Mononuclear cell (primary cell): ENCODE data around the gene HSH2D. TPM values are rescaled to one million over a fixed set of nuclear protein-coding genes. Genes with fewer than 3 reads are reported as not detected.
"Not testable (repeated sequence)": the region's sequence is repeated elsewhere in the genome, so short reads cannot be mapped to it uniquely, and the experiment has no call there.

Experiments used
- H3K27me3 ChIP-seq: 2 replicates; pipeline ENCODE4 v1.6.0; 2011; ENCODE audit warnings: low read length, control low read depth; ENCODE audit not compliant: insufficient read depth
- H3K4me1 ChIP-seq: 2 replicates; pipeline ENCODE4 v1.5.1; 2011; ENCODE audit warnings: mild to moderate bottlenecking, low read length, control low read depth; ENCODE audit not compliant: insufficient read depth
- H3K4me3 ChIP-seq: 2 replicates; pipeline ENCODE4 v1.5.1; 2011; ENCODE audit warnings: mild to moderate bottlenecking, low read length, moderate library complexity
- H3K9me3 ChIP-seq: 2 replicates; pipeline ENCODE4 v1.5.1; 2011; ENCODE audit warnings: low read depth, mild to moderate bottlenecking, control low read depth, low read length
- total RNA-seq: library from RNA; depleted of rRNA; stranded (reverse); fragments of >200 nt; gene quantifications from one replicate; pipeline ENCODE4 v1.2.3, GENCODE V29; 2012

HSH2D gene, protein sequence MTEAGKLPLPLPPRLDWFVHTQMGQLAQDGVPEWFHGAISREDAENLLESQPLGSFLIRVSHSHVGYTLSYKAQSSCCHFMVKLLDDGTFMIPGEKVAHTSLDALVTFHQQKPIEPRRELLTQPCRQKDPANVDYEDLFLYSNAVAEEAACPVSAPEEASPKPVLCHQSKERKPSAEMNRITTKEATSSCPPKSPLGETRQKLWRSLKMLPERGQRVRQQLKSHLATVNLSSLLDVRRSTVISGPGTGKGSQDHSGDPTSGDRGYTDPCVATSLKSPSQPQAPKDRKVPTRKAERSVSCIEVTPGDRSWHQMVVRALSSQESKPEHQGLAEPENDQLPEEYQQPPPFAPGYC
- total RNA-seq, result 32.2 TPM

- Histone ChIP-seq H3K27me3 (no peaks in the 10 kb centered on the region), H3K4me3 (peak within 1 kb of the TSS; percentile 79), H3K9me3 (no peaks in the 10 kb centered on the region), H3K4me1 (peaks cover 99% of the 10 kb centered on the region)
Observed at GRCh38 chr19:16143399-16144215, at the start of gene HSH2D. Gene HSH2D, plus strand, starts transcription at chr19:16143685. Its CDS starts 5,066 bp downstream, at chr19:16148751.

GRCh38 chr19:16094360-16095070, 49.0 kb upstream of the HSH2D start:
- no peak overlapping the region for H3K4me3 ChIP-seq
- H3K4me1 ChIP-seq, result peaks cover 10% of the 10 kb centered on the region
- H3K27me3 ChIP-seq, result no peaks in the 10 kb centered on the region
- no peaks in the 10 kb centered on the region for H3K9me3 ChIP-seq

DNA sequence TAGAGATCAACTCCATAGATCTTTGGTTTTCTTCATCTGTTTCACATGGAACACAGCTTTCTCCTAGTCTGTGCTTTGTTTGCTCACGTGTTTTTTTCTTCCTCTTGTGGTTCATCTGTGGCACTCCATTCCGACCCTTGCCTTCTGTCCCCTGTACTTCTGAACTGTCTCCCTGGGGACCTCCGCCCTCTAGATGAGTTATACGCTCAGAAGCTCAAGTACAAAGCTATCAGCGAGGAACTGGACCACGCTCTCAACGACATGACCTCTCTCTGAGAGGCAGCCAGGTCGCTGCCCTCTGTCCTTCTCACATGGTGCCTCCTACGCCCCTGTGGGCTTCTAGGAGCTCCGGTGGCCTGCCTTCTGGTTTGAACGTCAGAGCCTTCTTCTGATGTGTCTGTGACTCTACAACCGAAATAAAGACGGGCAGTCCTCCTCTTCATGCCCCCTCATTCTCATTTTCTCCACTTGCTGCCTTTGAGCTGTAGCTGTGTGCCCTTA, 48.4 kb upstream of the HSH2D start:
- Histone ChIP-seq H3K4me3 (no peak overlapping the region), H3K9me3 (no peaks in the 10 kb centered on the region), H3K27me3 (no peaks in the 10 kb centered on the region), H3K4me1 (peaks cover 10% of the 10 kb centered on the region)

- Histone ChIP-seq H3K9me3 (no peaks in the 10 kb centered on the region), H3K27me3 (no peaks in the 10 kb centered on the region), H3K4me1 (peaks cover 10% of the 10 kb centered on the region), H3K4me3 (no peak overlapping the region)
Observed at GRCh38 chr19:16096280-16096855, 47.1 kb upstream of the HSH2D start.

GRCh38 chr19:16098416-16098768, 45.1 kb upstream of the HSH2D start:
- H3K27me3 ChIP-seq, result no peaks in the 10 kb centered on the region
- no peaks in the 10 kb centered on the region for H3K9me3 ChIP-seq
- no peak overlapping the region for H3K4me3 ChIP-seq
- H3K4me1 ChIP-seq, result peaks cover 10% of the 10 kb centered on the region

- no peak overlapping the region for H3K4me3 ChIP-seq
- no peaks in the 10 kb centered on the region for H3K27me3 ChIP-seq
- H3K9me3 ChIP-seq, result no peaks in the 10 kb centered on the region
- peaks cover 10% of the 10 kb centered on the region for H3K4me1 ChIP-seq
Observed at GRCh38 chr19:16098821-16099220, 44.7 kb upstream of the HSH2D start.

DNA sequence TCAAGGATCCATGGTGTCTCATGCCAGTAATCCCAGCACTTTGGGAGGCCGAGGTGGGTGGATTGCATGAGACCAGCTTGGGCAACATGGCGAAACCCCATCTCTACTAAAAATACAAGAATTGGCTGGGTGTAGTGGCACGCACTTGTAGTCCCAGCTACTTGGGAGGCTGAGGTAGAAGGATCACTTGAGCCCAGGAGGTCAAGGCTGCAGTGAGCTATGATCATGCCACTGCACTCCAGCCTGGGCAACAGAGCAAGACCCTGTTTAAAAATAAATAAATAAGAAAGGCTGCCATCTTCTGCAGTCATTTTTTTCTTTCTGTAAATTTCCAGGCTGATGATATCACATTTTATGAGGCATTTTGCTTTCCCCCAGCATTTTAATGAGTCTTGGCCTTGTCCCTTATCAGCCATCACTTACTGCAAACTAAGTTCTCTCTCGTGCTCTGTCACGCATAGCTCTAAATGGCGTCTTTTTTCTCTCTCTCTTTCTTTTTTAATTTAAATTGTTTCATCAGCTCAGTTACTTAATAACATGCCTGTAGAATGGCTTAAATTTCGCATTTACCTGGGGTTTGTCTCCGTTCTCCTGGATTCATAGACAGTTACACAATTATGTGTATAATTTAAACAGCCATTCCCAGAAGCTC, 44.0 kb upstream of the HSH2D start:
- not testable (repeated sequence) for H3K27me3 ChIP-seq, H3K4me3 ChIP-seq, H3K9me3 ChIP-seq
- H3K4me1 ChIP-seq, result peaks cover 14% of the 10 kb centered on the region

GRCh38 chr19:16100524-16100923, 43.0 kb upstream of the HSH2D start:
- peaks cover 15% of the 10 kb centered on the region for H3K4me1 ChIP-seq
- no peak overlapping the region for H3K4me3 ChIP-seq
- H3K9me3 ChIP-seq, result no peaks in the 10 kb centered on the region
- no peaks in the 10 kb centered on the region for H3K27me3 ChIP-seq

- peaks cover 26% of the 10 kb centered on the region for H3K4me1 ChIP-seq
- H3K4me3 ChIP-seq, result no peak overlapping the region
- no peaks in the 10 kb centered on the region for H3K27me3 ChIP-seq
- H3K9me3 ChIP-seq, result no peaks in the 10 kb centered on the region
Observed at GRCh38 chr19:16104722-16105121, 38.8 kb upstream of the HSH2D start.

GRCh38 chr19:16106121-16106520, 37.4 kb upstream of the HSH2D start:
- Histone ChIP-seq H3K4me3 (no peak overlapping the region), H3K4me1 (peaks cover 32% of the 10 kb centered on the region), H3K27me3 (no peaks in the 10 kb centered on the region), H3K9me3 (no peaks in the 10 kb centered on the region)

DNA sequence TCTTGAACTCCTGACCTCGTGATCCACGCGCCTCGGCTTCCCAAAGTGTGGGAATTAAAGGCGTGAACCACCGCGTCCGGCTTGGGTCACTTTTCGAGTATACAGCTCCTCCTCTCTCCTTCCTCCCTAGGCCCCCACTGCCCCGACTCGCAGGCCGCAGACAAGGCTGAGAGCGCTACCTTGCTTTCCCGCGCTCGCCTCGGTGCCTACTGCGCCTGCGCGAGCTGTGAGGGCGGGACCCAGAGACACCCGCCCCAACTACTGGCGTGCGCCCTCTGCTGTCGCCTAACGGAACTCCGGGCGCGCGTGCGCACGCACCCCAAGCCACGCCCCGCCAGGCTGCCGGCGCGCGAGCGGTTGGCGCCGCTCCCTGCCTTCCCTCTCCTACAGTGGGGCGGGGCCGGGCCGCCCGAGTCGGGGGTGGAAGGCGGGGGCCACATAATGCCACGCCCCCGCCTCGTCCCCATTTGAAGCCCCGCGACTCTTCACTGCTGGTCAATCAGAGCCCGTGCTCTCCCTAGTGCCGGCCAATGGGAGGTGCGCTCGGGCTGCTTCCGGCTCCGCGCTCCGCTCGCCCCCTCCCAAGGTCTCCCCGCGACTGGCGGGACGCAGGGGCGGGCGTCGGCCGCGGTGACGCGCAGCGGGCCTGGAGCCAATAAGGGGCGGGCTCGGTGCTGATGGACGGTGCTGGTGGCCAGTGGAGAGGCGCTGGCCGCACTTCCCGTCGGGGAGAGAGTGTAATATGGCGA, 32.2 kb upstream of the HSH2D start, which contains the start of gene RAB8A:
Gene RAB8A, plus strand, starts transcription at position 730 of the 749 bp plus-strand sequence. Its CDS starts 13 bp downstream, at position 743.
- Histone ChIP-seq H3K4me1 (peaks cover 53% of the 10 kb centered on the region), H3K4me3 (peak within 1 kb of the TSS; percentile 99), H3K9me3 (no peaks in the 10 kb centered on the region), H3K27me3 (no peaks in the 10 kb centered on the region)

- Histone ChIP-seq H3K27me3 (no peaks in the 10 kb centered on the region), H3K9me3 (no peaks in the 10 kb centered on the region), H3K4me3 (peak overlapping the region; percentile 99), H3K4me1 (peaks cover 59% of the 10 kb centered on the region)
Observed at GRCh38 chr19:16111909-16112752, 31.4 kb upstream of the HSH2D start.

DNA sequence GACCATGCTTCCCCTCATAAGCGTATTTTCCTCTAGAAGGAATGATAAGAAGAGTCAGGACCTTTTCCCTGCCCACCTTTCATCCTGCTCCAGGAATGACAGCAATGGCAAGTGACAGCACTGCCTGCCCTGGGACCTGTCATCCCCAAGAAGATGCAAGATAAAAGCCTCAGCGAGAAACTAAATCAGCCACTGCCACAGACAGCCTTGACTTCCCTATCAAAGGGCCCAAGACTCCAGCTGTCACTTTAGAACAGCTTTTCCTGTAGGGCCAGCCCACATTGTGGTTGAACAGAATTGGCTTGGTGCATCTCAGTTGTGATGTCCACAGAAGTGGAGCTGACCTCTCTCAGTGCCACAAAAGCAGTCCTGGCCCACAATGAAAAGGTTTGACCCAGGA, 30.7 kb upstream of the HSH2D start:
- Histone ChIP-seq H3K9me3 (no peaks in the 10 kb centered on the region), H3K4me3 (peak overlapping the region; percentile 99), H3K27me3 (no peaks in the 10 kb centered on the region), H3K4me1 (peaks cover 65% of the 10 kb centered on the region)
